GM18508 (cell line): ENCODE data around the gene TBCD.
"Not testable (repeated sequence)": the region's sequence is repeated elsewhere in the genome, so short reads cannot be mapped to it uniquely, and the experiment has no call there.

Experiments used
- ATAC-seq: cut with Tn5 transposase; IDR thresholded peaks from one replicate; pipeline ENCODE4 v1.9.1; 2021; ENCODE audit warnings: moderate number of reproducible peaks; ENCODE audit not compliant: insufficient read depth, unreplicated experiment

The TBCD gene

DNA sequence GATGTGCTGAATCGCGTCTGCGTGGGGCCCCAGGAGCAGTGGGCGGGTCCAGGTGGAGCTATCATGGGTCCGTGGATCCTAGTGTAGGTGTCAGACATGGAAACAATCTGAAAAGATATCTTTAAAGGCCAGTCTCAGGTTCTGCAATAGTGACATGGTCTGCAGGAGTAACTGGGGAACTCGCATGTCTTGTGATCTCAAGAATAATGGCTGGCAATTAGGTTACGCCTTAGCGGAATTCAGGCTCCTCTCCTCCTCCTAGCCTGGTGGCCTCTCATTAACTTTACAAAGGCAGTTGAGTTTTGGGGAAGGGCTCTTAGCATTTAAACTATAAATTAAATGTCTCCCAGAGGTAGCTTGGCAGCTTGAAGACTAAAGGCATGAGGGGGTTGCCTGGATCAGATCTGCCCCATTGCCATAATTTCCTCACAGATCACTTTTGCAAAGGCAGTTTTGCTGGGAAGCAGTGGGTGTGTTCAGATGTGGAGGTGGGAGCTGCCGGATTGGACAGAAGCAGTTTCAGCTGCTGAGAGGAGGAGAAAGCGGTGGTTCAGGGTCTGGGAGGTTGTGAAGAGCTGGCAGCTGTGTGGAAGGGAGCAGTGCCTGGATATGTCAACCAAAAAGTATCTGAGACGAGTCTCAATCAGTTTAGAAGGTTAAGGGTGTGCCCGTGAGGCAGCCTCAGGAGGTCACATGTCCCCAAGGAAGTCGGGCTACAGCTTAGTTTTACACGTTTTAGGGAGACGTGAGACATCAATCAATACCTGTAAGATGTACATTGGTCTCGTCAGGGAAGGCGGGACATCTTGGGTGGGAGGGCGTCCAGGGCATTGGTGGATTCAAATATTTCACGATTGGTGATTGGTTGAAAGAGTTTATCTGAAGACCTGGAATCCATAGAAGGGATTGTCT lies 2.7 kb downstream of the TBCD start:
- no peak for ATAC-seq

DNA sequence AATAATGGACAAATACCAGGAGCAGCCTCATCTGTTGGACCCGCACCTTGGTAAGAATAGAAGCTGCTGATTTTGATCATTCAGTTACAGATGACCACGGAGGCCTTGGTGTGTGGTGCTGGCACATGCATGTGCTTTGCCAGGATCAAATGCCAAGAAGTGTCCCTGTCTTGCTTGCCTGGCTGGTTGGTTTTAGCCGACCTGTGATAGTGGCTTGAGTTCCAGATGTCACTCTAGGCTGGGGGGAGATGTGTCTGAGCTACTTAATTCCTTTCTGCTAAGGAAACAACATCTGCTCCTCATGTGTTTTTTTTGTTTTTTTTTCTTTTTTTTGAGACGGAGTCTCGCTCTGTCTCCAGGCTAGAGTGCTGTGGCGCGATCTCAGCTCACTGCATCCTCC lies 4.3 kb downstream of the TBCD start:
- no peak for ATAC-seq

DNA sequence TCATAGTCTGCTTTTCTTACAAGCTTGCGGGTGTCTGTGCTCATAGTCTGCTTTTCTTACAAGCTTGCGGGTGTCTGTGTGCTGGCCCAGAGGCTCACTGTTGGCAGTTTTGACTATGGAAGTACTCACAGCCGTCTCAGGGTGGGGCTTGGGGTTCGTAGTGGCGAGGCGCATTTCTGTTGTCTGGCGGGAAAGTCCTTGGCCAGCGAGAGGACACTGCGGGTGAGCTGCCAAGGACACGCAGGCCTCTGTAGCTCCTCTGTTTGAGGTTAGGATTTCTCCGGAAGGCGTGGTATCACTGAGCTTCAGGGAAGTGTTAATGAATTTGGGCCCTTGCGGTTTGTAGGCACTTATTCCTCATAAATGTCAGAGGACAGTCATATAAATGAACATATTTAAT lies 13.5 kb downstream of the TBCD start:
- no peak for ATAC-seq

DNA sequence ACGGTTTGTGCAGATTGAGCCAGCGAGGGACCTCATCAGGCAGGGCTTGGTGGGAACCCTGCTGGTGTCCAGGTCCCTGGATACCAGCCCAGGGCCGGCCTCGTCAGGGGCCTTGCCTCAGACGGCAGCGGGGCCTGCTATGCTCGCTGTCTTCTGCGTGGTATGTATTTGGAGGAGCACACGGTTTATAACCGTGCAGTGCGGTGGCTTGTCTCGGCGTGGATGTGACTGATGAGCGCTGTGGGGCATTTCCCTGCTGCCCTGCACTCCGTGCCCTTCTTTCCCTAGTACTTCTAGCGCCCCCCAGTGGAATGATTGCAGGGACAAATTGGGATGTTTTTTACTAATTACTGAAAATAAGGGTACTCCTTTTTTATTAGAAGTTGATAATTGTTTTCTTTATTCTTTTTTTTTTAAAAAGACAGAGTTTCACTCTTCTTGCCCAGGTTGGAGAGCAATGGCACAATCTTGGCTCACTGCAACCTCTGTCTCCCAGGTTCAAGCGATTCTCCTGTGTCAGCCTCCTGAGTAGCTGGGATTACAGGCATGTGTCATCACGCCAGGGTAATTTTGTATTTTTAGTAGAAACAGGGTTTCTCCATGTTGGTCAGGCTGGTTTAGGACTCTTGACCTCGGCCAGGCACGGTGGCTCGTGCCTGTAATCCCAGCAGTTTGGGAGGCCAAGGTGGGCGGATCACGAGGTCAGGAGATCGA lies 15.3 kb downstream of the TBCD start:
- no peak for ATAC-seq

DNA sequence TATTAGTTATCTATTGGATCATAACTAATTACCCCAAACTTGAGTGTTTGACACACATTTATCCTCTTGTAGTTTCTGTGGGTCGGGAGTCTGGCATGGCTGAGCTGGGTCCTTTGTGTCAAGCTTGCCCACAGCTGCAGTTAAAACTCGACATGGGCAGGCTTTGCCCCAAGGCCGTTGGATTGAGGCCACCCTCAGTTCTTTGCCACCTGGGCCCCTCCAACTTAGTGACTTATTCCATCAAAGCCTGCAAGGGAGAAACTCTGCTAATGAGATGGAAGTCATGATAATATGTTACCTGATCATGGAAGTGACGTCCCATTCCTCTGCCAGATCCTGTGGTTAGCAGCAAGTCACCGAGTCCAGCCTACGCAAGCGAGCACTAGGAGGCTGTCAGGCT lies 17.2 kb downstream of the TBCD start:
- ATAC-seq: no peak

DNA sequence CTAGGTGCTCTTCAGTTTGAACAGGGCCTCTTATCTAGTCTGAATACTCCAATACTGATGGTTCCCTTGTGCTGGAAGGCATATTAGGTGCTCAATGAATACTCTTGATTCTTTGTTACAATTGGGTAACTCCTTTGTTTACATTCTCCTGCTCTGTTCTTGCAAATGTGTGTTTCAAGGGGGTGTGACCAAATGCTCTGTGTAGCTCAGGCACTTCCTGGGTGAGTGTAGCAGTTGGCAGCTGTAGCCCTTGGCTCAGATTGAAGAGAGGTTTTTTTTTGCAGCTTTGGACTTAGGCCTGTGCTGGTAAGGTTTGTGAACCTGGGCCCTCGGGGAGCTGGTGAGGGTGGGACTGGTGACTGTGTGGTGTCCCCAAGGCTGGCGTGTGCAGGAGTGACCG lies 20.2 kb downstream of the TBCD start:
- ATAC-seq: no peak

DNA sequence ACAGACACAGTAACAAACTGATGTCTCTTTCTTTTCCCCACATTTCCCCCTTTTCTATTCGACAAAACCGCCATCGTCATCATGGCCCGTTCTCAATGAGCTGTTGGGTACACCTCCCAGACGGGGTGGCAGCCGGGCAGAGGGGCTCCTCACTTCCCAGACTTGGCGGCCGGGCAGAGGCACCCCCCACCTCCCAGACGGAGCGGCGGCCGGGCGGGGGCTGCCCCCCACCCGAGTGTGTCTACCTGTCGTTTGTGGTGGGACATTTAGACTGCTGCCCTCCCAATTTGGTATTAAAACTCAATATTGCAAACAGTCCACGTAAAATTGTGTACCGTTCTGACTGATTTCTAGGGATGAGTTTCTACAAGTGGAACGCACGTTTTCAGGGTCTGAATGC lies 22.6 kb downstream of the TBCD start:
- not testable (repeated sequence) for ATAC-seq

DNA sequence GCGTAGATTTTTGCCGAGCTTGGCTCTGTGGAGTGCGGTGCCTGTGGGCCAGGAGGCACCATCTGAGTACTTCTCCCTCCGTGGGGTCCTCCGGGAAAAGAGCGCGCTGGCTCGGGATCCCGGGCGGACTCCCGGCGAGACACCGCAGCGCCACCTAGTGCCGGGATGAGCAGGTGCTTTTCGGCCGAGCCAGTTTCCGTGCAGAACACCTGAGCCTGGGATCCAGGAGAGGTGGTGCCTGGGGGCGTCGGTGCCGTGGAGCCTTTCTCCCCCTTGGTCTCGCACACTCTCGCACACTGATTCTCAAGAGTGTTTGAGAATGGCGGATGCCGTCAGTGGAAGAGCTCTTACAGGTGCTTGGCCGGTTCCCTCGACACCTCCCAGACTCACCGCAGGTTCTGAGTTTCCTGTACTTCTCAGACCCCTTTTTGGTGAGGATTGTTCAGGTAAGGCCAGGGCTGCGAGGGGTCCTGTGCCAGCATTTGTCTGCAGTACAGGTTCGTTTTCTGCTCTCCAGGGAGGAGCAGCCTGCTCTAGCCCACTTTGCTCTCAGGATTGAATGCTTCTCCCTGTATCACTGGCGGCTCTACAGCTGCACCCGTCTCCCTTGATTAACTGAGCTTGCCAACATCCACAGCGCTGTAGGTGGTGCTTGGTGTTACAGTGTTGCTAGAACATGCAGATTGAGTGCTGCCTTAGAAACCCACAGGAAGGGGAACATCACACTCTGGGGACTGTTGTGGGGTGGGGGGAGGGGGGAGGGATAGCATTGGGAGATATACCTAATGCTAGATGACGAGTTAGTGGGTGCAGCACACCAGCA lies 23.3 kb downstream of the TBCD start:
- no peak for ATAC-seq

DNA sequence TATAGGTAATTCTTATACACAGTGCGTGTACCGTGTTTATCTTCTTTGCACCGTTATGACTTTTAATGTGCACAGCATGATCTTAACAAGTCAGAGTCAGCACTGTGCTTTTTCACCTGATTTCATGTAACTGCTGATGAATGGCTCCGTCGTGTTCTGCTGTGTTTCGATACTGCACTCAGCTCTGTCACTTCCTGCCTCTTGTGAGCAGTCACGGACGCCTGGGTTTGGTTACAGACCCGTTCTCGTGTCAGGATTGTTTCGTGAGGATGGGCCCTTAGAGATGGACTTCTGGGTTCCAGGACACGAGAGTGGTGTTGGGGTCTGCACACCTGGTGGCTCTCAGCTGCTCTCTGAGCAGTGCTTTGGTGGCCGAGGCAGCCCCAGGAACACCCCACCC lies 24.6 kb downstream of the TBCD start:
- no peak for ATAC-seq

DNA sequence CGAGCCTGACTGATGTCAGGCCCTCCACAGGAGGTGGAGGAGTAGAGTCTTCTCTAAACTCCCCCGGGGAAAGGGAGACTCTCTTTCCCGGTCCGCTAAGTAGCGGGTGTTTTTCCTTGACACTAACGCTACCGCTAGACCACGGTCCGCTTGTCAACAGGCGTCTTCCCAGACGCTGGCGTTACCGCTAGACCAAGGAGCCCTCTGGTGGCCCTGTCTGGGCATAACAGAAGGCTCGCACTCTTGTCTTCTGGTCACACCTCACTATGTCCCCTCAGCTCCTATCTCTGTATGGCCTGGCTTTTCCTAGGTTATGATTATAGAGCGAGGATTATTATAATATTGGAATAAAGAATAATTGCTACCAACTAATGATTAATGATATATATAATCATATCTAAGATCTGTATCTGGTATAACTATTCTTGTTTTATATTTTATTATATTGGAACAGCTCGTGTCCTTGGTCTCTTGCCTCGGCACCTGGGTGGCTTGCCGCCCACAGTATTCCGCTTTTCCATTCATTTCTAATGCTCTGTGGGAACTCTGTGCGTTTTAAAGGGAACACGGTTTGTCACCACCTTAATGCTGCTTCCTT lies 26.0 kb downstream of the TBCD start:
- ATAC-seq: not testable (repeated sequence)

DNA sequence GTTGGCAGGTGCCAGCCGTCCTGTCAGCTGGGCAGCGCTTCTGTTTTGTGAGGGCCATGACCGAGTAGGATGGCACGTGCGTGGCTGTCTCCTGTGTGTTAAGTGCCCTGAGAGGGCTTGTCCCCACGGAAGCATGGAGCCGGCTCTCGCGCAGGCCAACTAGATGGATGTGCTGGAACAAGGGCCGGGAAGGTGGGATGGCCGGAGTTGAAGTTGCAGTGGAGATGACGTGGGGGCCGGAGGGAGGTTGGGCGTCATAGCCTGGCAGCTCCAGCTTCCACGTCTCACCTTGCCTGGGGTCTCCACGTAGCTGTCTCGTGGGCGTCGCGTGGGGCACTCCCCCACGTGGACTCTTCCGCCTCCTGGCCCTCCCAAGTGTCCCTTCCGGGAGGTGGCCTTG lies 27.7 kb downstream of the TBCD start:
- no peak for ATAC-seq

DNA sequence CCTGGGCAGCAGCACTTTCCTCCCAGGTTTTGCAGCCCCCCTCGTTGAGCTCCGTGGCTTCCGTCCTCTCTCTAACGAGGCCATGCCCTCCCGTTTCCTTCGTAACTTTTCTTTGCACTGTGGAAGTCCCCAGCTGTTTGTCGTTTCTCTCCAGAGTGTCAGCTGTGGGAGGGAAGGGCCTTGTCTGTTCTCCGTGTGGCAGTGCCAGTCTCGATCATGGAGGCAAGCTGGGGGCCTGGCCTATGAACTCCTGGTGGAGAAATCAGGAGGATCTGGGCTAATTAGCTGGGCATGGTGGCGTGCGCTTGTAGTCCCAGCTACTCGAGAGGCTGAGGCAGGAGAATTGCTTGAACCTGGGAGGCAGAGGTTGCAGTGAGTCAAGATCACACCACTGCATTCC lies 28.3 kb downstream of the TBCD start:
- no peak for ATAC-seq

DNA sequence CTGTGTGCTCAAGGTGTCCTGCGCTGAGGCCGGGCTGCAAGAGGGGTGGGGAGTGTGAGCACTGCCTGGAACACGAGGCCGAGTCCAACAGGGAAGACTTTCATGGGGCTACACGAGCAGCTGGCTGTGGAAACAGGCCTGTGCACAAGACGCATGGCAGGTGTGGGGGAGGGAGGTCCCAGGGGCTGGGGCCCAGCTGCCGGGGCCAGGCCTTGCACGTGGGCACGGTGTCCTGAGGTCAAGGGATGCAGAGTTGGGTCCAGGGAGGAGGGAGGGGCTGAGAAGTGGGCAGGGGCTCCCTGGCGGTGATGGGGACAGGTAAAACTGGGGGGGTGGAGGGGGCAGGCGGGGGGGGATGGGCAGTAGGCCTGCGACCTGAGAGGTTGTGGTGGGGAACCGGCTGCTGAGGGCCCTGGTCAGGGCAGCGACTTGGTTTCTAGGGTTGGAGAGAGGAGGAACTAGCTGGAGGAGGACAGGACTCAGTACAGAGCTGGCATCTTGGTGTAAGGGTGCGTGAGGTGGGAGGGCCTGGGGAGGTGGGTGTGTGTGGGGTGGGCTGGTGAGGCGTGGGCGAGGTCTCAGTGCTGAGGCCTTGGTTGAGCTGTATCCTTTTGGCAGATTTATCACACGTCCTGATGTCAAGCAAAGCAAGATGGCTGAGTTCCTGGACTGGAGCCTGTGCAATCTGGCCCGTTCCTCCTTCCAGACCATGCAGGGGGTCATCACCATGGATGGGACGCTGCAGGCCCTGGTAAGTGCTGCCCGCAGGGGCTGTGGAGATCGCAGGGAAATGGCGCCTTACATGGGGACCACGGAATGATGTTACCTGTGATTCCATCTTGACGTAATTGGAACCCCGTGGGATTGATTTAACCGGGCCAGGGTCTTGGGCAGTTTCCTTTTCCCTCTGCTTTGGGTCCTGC lies 29.4 kb downstream of the TBCD start:
- ATAC-seq: no peak

DNA sequence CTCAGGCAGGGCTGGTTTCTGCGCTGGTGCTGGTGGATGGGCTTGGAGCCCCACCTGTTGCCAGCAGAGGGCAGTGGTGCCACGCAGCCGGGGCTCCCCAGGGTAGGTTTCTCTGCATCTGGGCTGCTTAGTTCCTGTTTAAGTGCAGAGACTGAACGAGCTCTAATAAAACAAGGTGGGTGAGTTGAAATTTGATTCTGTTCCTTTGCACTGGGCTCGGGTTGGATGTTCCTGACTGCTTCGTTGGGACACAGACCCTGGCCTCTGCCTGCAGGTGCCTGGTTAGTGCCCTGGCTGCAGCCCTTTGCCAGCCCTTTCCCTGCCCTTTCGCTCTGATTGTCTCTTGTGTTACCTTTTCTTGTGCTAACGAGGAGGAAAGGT lies 30.0 kb downstream of the TBCD start:
- no peak for ATAC-seq

DNA sequence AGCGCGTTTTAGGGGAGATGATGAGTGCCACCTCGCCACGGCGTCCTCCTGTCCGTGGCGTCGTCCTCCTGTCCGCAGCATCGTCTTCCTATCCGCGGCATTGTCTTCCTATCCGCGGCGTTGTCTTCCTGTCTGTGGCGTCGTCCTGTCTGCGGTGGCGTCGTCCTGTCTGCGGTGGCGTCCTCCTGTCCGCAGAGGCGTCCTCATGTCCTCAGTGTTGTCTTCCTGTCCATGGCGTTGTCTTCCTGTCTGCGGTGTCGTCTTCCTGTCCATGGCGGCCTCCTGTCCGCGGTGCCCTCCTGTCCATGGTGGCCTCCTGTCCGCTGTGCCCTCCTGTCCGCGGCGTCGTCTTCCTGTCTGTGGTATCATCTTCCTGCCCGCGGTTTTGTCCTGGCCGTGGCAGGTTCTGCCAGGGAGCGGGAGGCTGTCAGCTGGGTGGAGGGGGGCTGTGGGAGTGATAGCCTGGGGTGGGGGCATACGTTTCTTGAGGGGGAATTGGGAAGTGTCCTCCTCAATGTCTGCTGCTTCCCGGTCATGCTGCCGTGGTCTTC lies 30.9 kb downstream of the TBCD start:
- ATAC-seq: no peak

DNA sequence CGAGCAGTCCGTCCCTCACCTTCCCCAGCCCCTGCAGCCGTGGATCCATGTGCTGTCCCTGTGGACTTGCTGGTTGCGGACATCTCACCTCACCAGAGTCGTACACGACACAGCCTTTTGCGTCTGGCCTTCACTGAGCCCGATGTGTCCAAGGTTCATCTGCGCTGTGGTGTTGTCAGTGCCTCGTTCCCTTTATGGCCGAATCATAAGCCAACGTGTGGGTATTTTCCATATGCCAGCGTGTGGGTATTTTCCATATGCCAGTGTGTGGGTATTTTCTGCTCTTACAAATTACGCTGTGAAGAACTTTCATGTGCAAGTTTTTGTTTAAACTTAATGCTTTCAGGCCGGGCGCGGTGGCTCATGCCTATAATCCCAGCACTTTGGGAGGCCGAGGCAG lies 31.6 kb downstream of the TBCD start:
- no peak for ATAC-seq

DNA sequence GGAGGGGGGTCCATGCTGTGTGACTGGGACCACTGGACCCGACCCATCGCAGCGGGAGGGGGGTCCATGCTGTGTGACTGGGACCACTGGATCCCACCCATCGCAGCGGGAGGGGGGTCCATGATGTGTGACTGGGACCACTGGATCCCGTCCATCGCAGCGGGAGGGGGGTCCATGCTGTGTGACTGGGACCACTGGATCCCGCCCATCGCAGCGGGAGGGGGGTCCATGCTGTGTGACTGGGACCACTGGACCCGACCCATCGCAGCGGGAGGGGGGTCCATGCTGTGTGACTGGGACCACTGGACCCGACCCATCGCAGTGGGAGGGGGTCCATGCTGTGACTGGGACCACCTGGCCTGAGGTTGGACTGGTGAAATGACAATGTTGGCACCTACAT lies 33.7 kb downstream of the TBCD start:
- ATAC-seq: not testable (repeated sequence)

DNA sequence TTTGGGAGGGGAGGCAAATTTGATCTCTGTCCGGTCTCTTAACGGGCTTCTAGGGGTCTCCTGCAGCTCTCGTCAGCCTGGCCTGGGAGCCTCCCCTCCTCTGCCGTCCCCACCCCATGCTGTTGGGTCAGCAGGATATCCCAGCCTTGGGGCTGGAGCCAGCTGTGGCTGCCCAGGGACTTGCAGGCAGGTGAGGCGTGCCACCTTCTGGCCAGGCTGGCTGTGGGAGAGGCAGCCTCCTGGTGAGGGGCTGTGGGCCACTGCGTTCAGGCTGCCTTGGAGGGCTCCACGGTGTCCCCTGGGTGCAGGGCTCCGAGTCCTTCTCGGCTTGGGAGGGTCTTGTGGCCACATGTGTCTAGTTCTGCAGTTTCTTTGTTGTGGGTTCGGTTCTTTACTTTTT lies 34.6 kb downstream of the TBCD start:
- ATAC-seq: no peak
